Mucosa of gallbladder (tissue), 1 donor: Measurements from ENCODE around the gene AKT1S1. TPM values are rescaled to one million over a fixed set of nuclear protein-coding genes. Genes with fewer than 3 reads are reported as not detected.
"Not testable (repeated sequence)": the region's sequence is repeated elsewhere in the genome, so short reads cannot be mapped to it uniquely, and the experiment has no call there.

ENCODE experiments used
- DNase-seq: peaks from one replicate; pipeline ENCODE4 v3.0.0-alpha.2; 2020; ENCODE audit warnings: low spot score
- total RNA-seq: library from RNA; stranded (reverse); gene quantifications from one replicate; pipeline ENCODE4 v1.2.1, GENCODE V29; 2021
- donor health status: DM: no; HTN: no; CAD: no.

AKT1S1 gene
- 48.5 TPM for total RNA-seq

- peak; percentile 100 for DNase-seq
Measured at GRCh38 chr19:49877020-49877878, at the start of gene AKT1S1, which contains the start of gene TBC1D17. Gene AKT1S1, minus strand, starts transcription at chr19:49877355. Its CDS starts 4,060 bp downstream, at chr19:49873295. Gene TBC1D17, plus strand, starts transcription at chr19:49877702. Its CDS starts 22 bp downstream, at chr19:49877724.

DNA sequence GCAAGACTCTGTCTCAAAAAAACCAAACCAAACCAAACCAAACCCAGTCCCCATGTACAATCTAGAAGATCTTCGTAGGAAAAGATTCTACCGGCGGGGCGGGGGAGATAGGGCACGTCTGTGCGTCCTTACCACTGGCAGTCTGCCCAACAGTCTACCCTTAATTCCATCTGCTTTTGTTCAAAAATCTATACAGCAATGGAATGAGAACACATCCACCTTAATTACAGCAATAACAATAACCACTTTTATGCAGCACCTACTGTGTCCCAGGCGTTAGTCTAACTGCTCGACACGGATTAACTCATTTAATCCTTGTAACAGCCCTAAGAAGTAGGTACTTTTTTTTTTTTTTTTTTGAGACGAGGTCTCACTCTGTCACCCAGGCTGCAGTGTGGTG is 49.4 kb upstream of the AKT1S1 start:
- DNase-seq, result no peak

DNA sequence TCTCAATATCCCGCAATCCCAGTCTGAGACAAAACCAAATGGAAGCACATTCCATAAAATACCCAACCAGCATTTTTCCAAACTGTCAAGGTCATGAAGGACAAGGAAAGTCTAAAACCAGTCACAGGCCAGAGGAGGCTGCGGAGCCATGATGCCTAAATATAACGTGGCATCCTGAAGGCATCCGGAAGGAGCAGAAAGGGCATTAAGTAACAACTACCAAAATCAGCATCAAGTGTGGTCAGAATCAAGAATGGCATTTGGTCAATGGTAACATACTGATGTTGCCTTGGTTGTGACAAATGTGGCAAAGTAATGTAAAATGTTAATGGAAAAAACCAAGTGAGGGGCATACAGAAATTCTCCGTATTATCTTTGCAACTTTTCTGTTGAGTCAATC is 48.3 kb upstream of the AKT1S1 start:
- DNase-seq, result no peak

GRCh38 chr19:49924881-49925210 is 47.7 kb upstream of the AKT1S1 start:
- not testable (repeated sequence) for DNase-seq

- DNase-seq, result no peak
Measured at GRCh38 chr19:49924004-49924880, 47.1 kb upstream of the AKT1S1 start.

GRCh38 chr19:49923055-49924003 is 46.2 kb upstream of the AKT1S1 start:
- no peak for DNase-seq

GRCh38 chr19:49921871-49922795 is 45.0 kb upstream of the AKT1S1 start:
- DNase-seq, result no peak

- no peak for DNase-seq
Measured at GRCh38 chr19:49920624-49921363, 43.6 kb upstream of the AKT1S1 start.

DNA sequence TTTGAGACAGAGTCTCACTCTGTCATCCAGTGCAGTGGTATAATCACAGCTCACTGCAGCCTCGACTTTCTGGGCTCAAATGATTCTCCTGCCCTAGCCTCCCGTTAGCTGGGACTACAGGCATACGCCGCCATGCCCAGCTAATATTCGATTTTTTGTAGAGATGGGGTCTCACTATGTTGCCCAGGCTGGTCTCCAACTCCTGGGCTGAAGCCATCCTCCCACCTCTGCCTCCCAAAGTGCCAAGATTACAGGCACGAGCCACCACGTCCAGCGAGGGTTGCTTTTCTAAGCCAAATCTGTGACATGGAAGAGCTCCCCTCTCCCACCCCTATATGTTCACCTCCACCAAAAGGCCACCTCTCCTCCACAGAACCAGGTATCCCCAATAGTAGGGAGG is 40.9 kb upstream of the AKT1S1 start:
- no peak for DNase-seq

GRCh38 chr19:49916839-49917733 is 39.9 kb upstream of the AKT1S1 start:
- no peak for DNase-seq

GRCh38 chr19:49915271-49915670 is 38.1 kb upstream of the AKT1S1 start:
- no peak for DNase-seq

- no peak for DNase-seq
Measured at GRCh38 chr19:49913720-49914119, 36.6 kb upstream of the AKT1S1 start.

- no peak for DNase-seq
Measured at GRCh38 chr19:49912965-49913685, 36.0 kb upstream of the AKT1S1 start.

- no peak for DNase-seq
Measured at GRCh38 chr19:49911381-49912145, 34.4 kb upstream of the AKT1S1 start.

- no peak for DNase-seq
Measured at GRCh38 chr19:49910179-49910578, 33.0 kb upstream of the AKT1S1 start.

- no peak for DNase-seq
Measured at GRCh38 chr19:49908480-49909420, 31.6 kb upstream of the AKT1S1 start.
